ENCODE data around the gene CCDC177. TPM values are rescaled to one million over a fixed set of nuclear protein-coding genes. Genes with fewer than 3 reads are reported as not detected.

The CCDC177 gene
- total and polyA plus RNA-seq, 2 of the 8 experiments (the other 6 are each of a cell fraction or from before 2014, with no cell fraction given): 0.62 to 2.8 TPM

DNA sequence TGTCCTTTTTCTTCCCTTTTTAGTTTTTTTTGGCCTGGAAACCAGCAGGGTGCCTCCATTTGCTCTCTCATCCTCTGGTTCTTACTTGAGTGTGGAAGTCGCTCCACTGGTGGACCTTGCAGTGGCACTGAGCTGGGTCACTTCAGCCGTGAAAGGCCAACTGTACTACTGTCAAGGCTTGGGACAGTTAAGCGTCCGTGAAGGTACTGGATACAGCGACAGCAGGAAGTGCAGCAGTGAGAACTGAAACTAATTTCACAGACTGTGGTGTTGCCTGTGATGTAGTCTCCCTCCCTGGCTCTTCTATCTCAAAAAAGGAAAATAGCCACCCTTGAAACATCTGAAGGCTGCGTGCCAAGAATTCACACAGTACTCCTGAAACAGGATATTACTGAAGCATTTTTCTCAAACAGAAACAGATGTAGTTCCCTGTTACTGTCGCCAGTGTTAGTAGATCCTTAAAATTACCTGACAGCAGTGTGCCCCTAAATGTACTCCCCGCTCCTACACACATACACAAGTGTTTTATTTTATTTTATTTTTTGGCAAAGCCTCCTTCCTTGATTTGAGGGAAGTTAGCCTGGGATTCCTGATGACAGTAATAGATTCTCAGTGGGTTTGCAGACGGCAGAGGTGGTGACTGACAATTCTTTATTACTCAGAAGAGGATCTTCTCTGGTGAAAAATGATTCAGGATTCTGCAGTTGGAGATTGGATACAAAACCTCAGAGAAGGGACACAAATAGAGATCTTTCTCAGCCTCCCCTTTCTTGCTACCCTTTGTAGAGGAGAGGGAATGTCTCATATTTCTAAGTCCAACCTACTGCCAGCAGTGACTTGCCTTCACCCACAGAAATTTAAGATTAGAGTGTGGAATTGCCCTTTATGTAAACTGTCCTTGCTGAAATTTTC is 41.1 kb upstream of the CCDC177 start:
- Histone ChIP-seq H3K79me2 (ENCODE audit: control insufficient read depth in 1 of 2, insufficient read depth in 2 of 2, low read length in 2 of 2) (0 out of 4 replicates have a peak, but pooled peaks cover 0 to 5% of the 10 kb centered on the region in 2 experiments), H3K18ac (ENCODE audit: extremely low read depth, low read length) (no peak overlapping the region), H3K79me1 (ENCODE audit: low read depth, low read length) (no peaks in the 10 kb centered on the region; the same call in 1 of the 2 replicates), H4K8ac (ENCODE audit: extremely low read depth, insufficient read depth, low read length) (no peak overlapping the region), H3K36me3 (ENCODE audit: control insufficient read depth in 2 of 4, insufficient read depth in 4 of 4, low read length in 3 of 4) (no peaks in the 10 kb centered on the region), H2BK5ac (ENCODE audit: low read depth, low read length) (no peak overlapping the region), H3K4ac (replicated peaks; ENCODE audit: insufficient read length, low read depth, low read length) (no peak overlapping the region), H2BK15ac (ENCODE audit: low read length) (no peak overlapping the region), H3K9me3 (ENCODE audit: insufficient read depth in 2 of 2, low read depth in 1 of 2, low read length in 1 of 2) (no peaks in the 10 kb centered on the region), H2AK5ac (ENCODE audit: low read depth, low read length) (no peak overlapping the region), H2BK12ac (ENCODE audit: low read depth, low read length) (no peak overlapping the region), H2AFZ (ENCODE audit: low read length) (no peak overlapping the region), H2BK20ac (ENCODE audit: low read length) (no peak overlapping the region), H3K23me2 (ENCODE audit: low read depth, low read length) (peaks cover 10% of the 10 kb centered on the region; the same call in 1 of the 2 replicates), H3K56ac (replicated peaks; ENCODE audit: insufficient read length, low read depth, low read length) (no peak overlapping the region), H4K20me1 (replicated peaks in 1 of 2; ENCODE audit: control insufficient read depth in 1 of 2, insufficient read depth in 2 of 2, low read length in 2 of 2) (no peaks in the 10 kb centered on the region), H3K4me2 (ENCODE audit: insufficient read depth in 1 of 2, low read depth in 2 of 2, low read length in 2 of 2) (no peak overlapping the region), H3K27me3 (replicated peaks in 1 of 4; ENCODE audit: control insufficient read depth in 3 of 4, extremely low read depth in 1 of 4, insufficient read depth in 3 of 4, low read length in 3 of 4) (peaks cover 0 to 3% (median 0%) of the 10 kb centered on the region in 4 experiments; a peak in 1 of 7 replicates), H3K14ac (ENCODE audit: insufficient read length) (no peak overlapping the region), H3K4me3 (ENCODE audit: extremely low read depth in 1 of 4, insufficient read depth in 2 of 4, low read depth in 3 of 4, low read length in 4 of 4) (no peak overlapping the region), H3K9ac (replicated peaks in 1 of 4; ENCODE audit: extremely low read depth in 1 of 4, low read depth in 3 of 4, low read length in 3 of 4) (no peak overlapping the region), H3K4me1 (replicated peaks in 1 of 4; ENCODE audit: control insufficient read depth in 3 of 4, insufficient read depth in 4 of 4, low read length in 3 of 4) (peaks cover 0 to 6% (median 3%) of the 10 kb centered on the region in 4 experiments; a peak in 4 of 7 replicates), H3K27ac (ENCODE audit: low read depth, low read length) (no peak overlapping the region), H4K5ac (ENCODE audit: insufficient read length, low read depth, low read length) (no peak overlapping the region), H3K23ac (ENCODE audit: insufficient read length) (no peak overlapping the region), H4K91ac (replicated peaks; ENCODE audit: insufficient read length, low read length) (no peak overlapping the region), H2BK120ac (replicated peaks; ENCODE audit: low read depth, low read length) (no peak overlapping the region)
- no peak for DNase-seq (ENCODE audit: low read depth in 1 of 2, low spot score in 2 of 2)
- 84% methylated on average over 9 of the region's 9 CpGs; no CpG with 5 or more reads in 1 of the 2 experiments for WGBS, 2 experiments (ENCODE audit: extremely low coverage in 1 of 2, insufficient coverage in 1 of 2, insufficient read length in 1 of 2, insufficient replicate concordance in 2 of 2, low coverage in 1 of 2, low lambda C conversion rate in 2 of 2, missing lambda C conversion rate in 1 of 2)
- no peak for FAIRE-seq
- ChIA-PET POLR2A (ENCODE audit: partially characterized antibody) (interaction anchor here (0.6 kb wide), 1 partner anchor 10 kb away, joined by 4 read pairs; no protein-coding TSS in a partner anchor), CTCF (ENCODE audit: partially characterized antibody) (interaction anchor here (1.0 to 1.3 kb wide), 3 partner anchors 12 to 95 kb away, joined by 3 read pairs; no protein-coding TSS in a partner anchor)
- TF ChIP-seq JUN (IDR thresholded peaks at IDR 0.05; ENCODE audit: low read depth, low read length) (no peak), RAD21 (IDR thresholded peaks at IDR 0.05 in 1 of 2, conservative IDR thresholded peaks at IDR 0.05 in 1 of 2; ENCODE audit: low read depth in 2 of 2, low read length in 2 of 2) (no peak), BCL11A (IDR thresholded peaks at IDR 0.05; ENCODE audit: low read depth in 2 of 2, low read length in 2 of 2) (no peak), JUND (IDR thresholded peaks at IDR 0.05; ENCODE audit: low read length) (no peak), RXRA (IDR thresholded peaks at IDR 0.05; ENCODE audit: insufficient read depth, low read depth, low read length) (no peak), GTF2F1 (IDR thresholded peaks at IDR 0.05; ENCODE audit: borderline replicate concordance, low read depth, low read length) (no peak), CHD2 (IDR thresholded peaks at IDR 0.05; ENCODE audit: low read length) (no peak), PHF8 (conservative IDR thresholded peaks at IDR 0.05; ENCODE audit: low read depth, low read length) (no peak), KDM1A (IDR thresholded peaks at IDR 0.05; ENCODE audit: borderline replicate concordance, low read length) (no peak), ASH2L (IDR thresholded peaks at IDR 0.05; ENCODE audit: low read length) (no peak), EZH2 (IDR thresholded peaks at IDR 0.05; ENCODE audit: low read depth, low read length, severe bottlenecking) (no peak)
